Stimulated activated CD8-positive, alpha-beta memory T cell treated with anti-CD3 and anti-CD28 coated beads, Interleukin-4, amount 100 ng/mL, for 48 hours (primary cell): ENCODE results near the gene AXDND1.
"Not testable (repeated sequence)": the region's sequence is repeated elsewhere in the genome, so short reads cannot be mapped to it uniquely, and the experiment has no call there.

ENCODE experiments used
- DNase-seq: peaks from one replicate; pipeline ENCODE4 v3.0.0-alpha.2; 2020

The AXDND1 gene

DNA sequence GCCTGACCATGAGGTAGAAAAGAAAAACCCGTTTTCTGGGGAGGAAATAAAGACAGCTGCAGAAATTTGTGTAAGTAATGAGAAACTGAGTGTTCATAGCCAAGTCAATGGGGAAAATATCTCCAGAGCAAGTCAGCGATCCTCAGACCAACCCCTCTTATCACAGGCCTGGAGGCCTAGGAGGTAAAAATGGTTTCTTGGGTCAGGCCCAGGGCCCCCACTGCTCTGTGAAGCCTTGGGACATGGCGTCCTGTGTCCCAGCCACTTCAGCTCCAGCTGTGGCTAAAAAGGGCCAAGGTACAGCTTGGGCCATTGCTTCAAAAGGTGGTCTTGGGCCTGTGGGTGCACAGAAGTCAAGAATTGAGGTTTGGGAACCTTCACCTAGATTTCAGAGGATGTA, 108.9 kb downstream of the AXDND1 start:
- DNase-seq = no peak

DNA sequence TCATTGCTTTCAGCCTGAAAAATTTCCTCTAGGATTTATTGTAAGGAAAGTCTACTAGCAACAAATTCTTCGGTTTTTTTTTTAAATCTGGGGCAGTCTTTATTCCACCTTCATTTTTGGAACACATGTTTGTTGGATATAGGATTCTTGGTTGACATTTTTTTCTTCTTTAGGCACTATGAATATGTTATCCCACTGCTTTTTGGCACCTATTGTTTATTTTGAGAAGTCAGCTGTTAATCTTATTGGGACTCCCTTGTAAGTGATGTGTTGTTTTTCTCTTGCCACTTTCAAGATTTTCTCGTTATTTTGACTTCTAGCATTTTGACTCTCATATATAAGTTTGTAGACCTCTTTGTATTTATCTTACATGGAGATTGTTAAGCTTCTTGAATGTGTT, 110.7 kb downstream of the AXDND1 start:
- DNase-seq = no peak

DNA sequence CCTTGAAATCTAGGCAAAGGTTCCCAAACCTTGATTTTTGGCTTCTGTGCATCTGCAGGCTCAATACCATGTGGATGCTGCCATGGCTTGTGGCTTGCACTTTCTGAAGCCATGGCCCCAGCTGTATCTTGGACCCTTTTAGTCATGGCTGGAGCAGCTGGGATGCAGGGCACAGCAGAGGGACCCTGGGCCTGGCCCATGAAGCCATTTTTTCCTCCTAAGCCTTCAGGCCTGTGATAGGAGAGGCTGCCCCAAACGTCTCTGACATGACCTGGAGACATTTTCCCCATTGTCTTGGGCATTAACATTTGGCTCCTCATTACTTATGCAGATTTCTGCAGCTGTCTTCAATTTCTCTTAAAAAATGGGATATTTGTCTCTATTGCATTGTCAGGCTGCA, 112.6 kb downstream of the AXDND1 start:
- DNase-seq = no peak

DNA sequence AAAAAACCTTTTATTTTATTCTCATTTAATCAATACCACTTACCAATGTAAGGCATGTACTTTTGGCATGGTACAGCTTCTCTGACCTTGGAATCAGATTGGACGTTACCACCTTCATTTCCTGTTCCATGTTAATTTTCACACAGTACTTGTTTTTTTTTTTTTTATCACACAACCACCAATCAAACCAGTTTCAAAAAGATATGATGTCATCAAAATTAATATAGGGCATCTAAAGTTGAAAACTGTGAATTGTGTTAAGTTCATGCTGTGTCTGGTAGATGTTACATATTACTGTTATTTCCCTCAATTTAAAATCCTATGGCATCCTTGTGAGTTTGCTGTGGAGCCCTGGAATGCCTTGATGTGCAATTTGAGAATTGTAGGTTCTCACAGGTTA, 124.8 kb downstream of the AXDND1 start:
- no peak for DNase-seq

DNA sequence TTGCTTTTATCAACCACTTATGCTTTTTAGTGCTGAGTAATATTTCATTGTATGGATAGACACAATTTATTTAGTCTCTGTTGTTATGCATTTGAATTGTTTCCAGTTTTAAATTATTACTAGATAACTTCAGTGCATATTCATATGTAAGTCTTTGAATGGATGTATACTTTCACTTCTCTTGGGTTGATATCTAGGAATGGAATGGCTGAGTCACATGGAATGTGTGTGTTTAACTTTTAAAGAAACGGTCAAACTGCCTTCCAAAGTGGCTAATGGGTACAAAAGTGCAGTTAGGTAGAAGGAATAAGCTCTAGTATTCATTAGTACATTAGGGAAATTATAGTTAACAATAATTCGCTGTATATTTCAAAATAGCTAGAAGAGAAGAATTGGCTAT, 127.6 kb downstream of the AXDND1 start:
- DNase-seq = no peak

DNA sequence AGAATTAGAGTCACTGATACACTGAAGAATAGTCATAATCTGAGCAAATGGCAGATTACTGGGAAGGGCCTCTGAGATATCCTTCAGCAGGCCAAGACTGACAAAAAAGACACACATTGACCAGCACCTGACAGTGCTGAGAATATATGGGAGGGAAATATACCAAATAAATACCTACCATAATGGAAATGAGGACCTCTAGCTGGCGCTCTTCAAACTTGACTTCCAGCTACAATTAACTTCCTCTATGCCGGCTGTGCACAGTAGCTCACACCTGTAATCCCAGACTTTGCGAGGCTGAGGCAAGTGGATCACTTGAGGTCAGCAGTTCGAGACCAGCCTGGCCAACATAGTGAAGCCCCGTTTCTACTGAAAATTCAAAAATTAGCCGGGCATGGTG, 140.4 kb downstream of the AXDND1 start:
- no peak for DNase-seq

DNA sequence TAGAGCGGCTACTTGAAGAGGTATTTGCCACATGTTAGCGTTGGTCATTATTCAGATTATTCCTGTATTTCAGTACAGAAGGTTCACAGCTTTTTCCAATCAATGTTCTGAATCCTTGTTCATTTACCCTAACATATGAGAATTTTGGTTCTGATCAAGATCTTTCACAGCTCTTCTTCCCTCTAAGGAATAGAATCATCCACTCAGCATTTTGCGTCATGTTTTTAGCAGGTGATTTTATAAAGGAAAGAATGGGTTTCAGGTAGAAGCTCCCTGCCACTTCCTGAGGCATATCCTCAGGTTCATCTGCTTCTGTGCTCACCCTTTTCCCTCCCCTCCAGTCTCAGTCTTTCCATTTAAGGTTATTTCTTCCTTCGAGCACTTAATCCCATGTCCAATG, 143.6 kb downstream of the AXDND1 start:
- DNase-seq = no peak

DNA sequence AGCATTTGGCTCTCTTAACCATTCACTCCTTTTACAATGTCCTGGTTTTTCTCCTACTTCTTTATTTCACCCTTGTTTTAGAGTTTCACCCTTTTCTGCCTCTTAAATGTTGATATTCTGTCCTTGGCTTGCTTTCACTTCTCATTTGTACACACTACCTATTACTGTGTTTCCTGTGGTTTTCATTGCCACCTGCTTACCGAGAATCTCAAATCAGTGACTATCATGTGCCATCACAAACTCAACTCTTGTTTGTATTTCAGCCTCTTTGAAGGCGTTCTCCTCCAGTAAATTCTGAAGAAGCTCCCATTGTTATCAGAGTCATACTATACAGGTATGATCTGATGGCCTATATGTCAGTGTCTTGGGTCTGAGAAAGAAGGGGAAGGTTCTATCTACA, 144.3 kb downstream of the AXDND1 start:
- no peak for DNase-seq

DNA sequence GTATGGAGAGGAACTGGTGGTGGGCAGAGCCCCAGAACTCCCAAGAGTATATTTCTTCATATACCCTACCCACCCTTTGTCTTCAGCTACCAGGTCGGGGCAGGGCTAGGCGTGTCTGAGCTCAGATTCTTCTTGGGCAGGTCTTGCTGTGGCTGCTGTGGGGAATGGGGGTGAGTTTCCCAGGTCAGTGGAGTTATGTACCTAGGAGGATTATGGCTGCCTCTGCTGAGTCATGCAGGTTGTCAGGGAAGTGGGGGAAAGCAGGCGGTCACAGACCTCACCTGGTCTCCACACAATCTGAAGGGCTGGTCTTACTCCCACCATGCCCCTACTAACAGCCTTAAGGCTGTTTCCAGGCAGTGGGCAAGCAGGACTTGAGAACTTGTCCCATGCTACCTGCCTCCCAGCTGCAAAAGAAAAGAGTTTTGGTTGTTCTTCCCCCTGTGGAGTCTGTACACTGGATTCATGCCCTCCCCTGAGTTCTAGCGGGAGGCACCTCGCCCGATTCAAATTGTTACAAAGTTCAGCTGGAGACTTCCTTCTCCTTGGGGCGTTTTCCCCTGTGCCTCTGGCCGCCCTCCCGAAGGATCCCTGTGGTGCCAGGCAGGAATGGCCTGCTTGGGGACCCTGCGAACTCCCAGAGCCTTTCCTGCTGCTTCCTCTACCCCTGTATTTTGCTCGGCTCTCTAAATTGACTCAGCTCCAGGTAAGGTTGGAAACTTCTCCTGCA, 151.4 kb downstream of the AXDND1 start:
- DNase-seq = no peak

DNA sequence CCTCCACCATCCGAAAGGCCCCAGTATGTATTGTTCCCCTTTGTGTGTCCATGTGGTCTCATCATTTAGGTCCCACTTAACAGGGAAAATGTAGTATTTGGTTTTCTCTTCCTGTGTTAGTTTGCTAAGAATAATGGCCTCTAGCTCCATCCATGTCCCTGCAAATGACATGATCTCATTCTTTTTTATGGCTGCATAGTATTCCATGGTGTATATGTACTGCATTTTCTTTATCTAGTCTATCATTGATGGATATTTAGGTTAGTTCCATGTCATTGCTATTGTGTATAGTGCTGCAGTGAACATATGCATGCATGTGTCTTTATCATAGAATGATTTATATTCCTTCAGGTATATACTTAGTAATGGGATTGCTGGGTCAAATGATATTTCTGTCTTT, 152.8 kb downstream of the AXDND1 start:
- not testable (repeated sequence) for DNase-seq

DNA sequence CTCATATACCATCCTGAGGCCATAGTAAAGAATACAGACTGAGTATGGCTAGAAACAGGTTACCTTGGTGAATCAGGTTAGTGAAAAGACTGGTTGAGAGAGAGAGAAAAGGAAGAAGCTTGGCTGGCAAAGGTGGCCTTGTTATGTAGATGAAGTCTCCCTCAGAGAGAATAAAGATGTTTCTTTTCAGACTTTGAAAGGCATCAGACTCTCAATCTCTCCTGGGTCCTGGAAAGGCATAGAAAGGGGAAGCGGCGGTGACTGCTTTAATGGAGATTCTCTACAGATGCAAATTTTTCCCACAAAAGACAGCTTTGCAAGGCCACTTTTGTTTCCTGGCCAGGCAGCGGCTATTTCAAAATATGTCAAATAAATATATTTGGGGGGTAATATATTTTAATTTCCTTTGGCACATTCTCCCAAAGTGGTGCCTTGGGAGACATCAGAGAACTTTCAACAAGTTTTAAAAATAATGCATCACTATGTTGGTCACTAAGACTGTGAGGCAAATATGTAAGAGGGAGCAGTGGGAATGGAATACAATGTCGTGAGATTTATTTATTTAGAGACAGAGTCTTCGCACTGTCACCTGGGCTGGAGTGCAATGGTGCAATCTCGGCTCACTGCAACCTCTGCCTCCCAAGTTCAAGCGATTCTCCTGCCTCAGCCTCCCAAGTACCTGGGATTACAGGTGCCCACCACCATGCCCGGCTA, 163.9 kb downstream of the AXDND1 start:
- no peak for DNase-seq

DNA sequence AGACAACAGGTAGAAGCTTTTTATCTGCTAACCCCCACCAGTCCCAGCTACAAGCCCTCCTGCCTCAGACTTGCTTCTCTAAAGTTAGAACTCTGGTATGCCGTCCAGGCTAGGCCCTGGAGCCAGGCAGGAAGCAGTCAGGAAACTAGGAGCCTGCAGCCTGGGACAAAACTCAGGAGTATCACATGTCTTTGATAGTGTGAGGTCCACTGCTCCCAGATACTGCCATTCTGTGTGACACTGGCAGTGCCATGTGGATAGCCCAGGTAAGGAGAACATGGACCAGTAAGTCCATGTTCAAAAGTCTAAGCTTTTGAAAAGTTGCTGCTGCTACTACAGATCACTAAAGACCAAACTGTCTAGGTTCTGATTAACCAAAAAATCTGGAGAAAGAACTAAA, 164.6 kb downstream of the AXDND1 start:
- no peak for DNase-seq

DNA sequence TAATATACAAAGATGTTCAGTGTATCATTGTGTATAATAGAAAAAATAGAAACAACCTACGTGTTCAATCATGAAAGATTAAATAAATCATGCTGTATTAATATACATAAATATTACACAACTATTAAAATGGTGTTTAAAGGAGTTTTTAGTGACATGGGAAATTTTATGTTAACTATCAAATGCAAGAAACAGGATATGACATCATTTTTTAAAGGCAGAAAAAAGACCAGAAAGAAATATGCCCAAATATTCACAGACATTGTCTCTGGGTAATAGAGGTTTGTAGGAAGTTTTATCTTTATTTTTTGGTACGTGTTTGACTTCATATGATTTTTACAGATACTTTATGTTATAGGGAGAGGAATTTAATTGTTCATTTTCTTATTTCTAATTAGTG, 176.0 kb downstream of the AXDND1 start:
- DNase-seq = no peak

DNA sequence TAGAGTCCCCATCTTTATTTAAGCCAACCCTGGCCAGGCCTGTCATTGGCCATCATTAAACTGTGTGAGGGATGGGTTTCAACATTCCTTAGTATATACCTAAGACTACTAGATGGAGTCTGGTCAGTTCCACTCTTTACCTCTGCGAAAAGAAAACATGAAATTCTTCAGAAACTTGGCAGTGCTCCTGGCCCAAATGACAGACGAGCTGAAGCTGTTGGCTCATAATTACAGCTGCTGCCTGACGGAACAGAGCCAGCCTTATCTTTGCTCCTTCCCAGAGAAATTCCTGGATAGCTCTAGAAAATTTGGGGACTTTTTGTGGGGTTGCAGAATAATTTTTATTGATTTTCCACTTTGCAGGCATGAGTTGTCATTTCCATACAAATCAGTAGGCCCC, 179.6 kb downstream of the AXDND1 start:
- no peak for DNase-seq

DNA sequence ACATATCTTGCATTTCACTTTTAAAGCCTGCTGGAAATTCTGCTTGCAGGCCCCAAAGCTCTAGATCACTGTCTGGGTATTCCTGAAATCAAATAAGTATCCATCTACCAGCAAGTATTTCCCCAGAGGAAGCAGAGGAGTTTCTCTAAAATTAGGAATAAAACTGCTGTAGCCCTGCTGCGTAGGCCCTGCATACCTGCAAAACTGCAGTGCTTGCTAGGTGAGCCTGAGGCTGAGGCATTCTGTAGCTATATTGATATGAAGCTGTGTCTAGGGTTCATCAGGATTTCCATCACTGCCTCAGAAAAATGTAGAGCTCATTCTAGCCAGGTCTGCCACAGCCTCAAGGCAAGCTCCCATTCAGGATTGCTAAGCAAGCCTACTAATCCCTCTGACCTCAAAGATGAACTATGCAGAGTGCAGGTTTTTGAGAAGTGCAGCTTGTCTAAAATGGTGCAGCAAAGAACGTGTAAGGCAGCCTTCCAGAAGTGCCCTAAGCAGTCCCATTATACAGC, 181.3 kb downstream of the AXDND1 start:
- no peak for DNase-seq

DNA sequence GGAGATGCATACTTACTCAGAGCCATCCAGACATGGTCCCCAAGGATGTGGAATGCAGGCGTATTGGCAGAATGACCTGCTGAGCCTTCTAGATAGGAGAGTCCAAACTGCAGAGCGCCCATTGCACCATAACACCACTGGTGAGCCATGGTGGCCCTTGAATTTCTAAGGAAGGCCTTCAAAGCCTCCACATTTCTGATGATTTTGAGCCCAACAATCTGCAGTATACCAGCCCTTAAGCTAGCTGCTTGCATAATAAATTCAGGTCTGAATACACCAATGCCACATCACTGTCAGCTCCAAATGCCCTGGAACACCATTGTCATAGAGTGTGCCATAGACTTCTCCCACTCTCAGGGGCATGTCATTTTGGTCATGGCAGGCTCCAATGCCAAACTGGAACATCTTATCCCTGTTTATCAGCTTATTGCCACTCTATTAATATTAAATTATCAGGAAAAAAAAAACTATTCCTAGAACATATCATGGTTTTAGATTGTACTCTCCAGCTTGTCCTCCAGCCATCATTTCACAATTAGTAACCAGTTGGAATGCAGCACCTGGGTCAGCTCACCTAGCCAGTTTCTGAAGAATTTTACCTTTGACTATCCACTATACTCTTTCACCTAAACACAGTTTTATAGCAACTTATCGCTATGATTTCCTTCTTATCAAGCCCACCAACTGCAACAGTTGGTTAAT, 183.0 kb downstream of the AXDND1 start:
- no peak for DNase-seq

DNA sequence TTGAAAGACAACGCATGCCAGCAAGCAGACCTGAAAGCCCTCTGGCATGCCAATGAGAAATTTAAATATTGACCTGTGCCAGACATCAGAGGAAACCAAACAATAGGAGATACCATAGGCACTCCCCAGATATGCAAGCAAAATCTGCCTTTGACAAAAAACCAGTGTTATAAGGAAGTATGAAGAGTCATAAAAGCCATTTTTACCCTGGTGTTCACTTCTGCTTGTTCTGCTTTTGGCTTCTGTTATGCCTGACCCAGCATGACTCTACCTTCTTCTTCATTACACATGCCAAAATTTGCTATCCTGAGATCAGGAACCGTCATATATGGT, 183.6 kb downstream of the AXDND1 start:
- DNase-seq = no peak

DNA sequence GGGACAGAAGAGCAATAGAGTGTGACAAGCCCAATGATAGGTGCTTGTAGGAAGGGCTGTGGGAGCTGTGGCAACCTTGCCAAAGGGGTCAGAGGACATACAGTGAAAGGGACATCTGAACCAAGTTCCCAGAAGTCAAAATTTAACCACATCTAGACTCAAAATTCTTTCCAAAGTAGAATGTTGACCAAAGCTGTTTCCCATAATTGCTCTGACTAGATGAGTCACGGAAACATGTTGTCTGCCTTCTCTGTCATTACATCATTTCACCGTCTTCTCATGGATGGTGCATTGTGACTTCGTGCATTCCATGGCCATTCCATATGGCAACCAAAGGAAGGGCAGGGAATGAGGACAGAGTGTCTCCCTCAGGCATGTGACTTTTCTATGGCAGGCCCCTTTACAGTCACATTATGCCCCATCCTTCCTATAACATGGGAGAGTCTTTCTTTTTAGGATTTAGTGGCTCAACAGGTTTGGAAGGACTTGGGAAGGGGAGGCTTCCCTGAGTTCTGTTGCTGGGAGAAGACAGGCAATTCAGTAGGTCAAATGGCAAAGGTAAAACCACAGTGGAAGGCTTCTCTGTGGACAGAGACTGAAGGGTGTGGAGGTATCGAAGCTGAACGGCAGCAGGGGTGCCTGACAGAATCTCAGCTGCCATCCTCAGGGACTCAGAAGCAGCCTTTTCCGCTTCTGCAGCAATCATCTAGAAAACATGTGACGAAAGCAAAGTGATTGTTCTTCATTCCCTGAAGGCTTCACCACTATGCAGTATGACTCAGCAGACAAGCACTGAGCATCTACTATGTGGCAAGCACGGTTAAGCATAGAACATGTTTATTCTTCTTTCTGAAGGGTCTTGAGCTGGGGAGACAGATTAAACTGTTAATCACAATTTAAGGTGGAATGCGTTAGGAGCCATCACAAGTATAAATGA, 185.2 kb downstream of the AXDND1 start:
- no peak for DNase-seq

DNA sequence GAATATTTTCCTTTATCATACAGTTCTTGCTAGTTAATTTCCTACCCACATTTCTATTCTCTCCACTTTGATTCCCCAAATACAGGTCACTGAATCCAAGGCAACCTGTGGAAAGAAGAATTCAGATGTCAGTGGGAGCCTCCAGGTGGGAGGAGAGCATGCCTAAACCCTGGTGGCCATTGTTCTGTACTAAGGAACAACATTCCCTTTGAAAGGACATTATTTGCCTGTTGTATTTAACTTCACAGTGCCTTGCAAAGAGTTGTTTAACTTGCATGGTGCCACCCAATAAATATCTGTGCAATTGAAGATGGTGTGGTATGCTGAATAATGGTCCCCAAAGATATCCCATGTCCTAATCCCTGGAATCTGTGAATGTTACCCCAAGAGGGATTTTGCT, 188.7 kb downstream of the AXDND1 start:
- DNase-seq = no peak

DNA sequence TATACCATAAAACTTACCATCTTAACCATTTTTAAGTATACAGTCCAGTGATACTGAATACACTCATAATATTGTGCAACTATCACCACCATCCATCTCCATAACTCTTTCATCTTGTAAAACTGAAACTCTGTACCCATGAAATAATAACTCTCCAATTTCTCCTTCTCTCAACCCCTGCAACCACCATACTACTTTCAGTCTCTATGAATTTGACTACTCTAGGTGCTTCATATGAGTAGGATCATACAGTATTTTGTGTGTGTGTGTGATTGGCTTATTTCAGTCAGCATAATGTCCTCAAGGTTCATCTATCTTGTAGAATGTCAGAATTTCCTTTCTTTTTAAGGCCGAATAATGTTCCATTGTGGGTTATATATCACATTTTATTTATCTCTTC, 192.3 kb downstream of the AXDND1 start:
- DNase-seq = no peak

DNA sequence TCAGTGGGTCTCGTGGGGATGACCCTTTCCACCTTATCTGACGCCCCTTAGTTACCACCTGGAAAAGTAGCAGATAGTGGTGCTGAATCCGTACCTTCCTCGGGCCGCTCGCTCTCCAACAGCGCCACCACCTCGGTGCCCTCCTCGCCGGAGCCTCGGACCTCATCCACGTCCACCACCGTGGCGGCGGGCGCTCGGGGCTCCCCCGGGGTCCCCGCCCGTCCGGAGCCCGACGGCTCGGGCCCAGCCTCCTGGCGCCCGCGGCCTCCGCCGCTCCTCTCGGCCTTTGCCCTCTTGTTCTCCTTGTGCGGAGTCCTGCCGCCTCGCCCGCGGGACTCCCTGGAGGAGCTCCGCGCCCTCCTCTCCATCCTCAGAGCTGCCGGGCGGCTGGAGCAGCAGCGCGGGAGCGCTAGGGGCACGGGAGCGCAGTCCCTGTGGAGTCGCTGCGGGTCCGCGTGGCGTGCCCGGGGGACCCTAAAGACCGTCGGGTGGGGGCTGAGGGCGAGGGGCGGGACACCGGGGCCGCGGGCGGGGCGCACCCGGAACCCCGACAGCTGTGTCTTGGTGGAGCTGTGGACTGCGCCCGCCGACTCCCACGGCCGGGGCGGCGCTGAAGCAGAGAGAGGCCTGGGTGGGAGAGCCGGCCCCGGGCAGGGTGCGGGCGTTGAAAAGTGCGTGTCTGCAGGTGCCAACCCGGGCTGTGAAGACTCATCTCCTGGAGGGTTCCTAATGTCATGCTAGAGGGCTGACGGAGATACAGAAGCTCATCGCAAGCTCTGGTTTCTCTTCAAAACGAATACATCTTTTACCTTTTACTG, 209.9 kb downstream of the AXDND1 start, which contains the start of gene NPHS2:
Gene NPHS2 (minus strand): TSS at position 452 of the 818 bp plus-strand sequence. CDS start 84 bp downstream, at position 368.
- no peak for DNase-seq

DNA sequence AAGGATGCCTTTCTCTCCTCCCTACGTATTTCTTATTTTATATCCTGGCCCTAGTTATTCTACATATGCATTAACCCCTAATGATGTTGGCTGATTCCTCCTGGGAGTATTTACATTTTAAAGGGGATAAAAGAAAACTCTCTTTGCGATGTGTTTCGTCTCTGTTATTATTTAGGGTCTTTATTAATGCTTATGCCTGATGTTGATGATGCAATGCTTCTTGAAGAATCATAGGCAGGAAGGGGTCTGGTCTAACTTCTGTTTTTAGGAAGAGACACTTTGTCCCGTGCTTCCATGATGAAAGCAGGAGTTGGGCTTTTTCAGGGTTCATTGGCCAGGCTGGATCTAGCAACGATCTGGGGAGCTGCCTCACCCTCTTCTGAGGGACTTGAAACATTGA, 210.7 kb downstream of the AXDND1 start:
- no peak for DNase-seq
